GM12878 (cell line): ENCODE measurements around the gene CLASRP. TPM values are rescaled to one million over a fixed set of nuclear protein-coding genes. Genes with fewer than 3 reads are reported as not detected.
"Not testable (repeated sequence)": the region's sequence is repeated elsewhere in the genome, so short reads cannot be mapped to it uniquely, and the experiment has no call there.

Source experiments
- ATAC-seq: fragments of 200-7000 bp; cut with Tn5 transposase; 3 replicates; pipeline ENCODE4 v1.9.1; 2020; ENCODE audit warnings: mild to moderate bottlenecking, moderate library complexity
- BruUV-seq: library from RNA; stranded (reverse); fragments of 400-500 nt; replicated peaks from 2 replicates; lab custom pipeline; 2021; lab: Mats Ljungman, UMichigan
- CTCF ChIA-PET: fragments of 300-600 bp; sonication (Branson Sonifier 250); formaldehyde crosslinking; extraction: SDS; loops from one replicate; lab custom pipeline; 2021; ENCODE audit warnings: inconsistent platforms; lab: Yijun Ruan, JAX
- POLR2A ChIA-PET: fragments of 350-600 bp; formaldehyde crosslinking; extraction: SDS; loops from one replicate; lab custom pipeline; 2021; ENCODE audit warnings: inconsistent platforms; lab: Charles Lee
- RAD21 ChIA-PET: fragments of 300-600 bp; sonication (Branson Sonifier 250); formaldehyde crosslinking; loops from one replicate; lab custom pipeline; 2023; ENCODE audit warnings: antibody characterized with exemption; ENCODE audit not compliant: unreplicated experiment; lab: Charles Lee
- SMC1A ChIA-PET: fragments of 300-600 bp; sonication (Branson Sonifier 250); formaldehyde crosslinking; loops from one replicate; lab custom pipeline; 2023; ENCODE audit not compliant: unreplicated experiment, uncharacterized antibody; lab: Charles Lee
- DNase-seq: peaks from one replicate; pipeline ENCODE4 v3.0.0-alpha.2; 2011; ENCODE audit warnings: low read depth, low spot score
- FAIRE-seq: peaks from 3 replicates; lab custom pipeline; 2011; peaks lifted over from hg19 to GRCh38; lab: Jason Lieb, UNC
- H2AFZ ChIP-seq: 2 replicates; pipeline ENCODE4 v1.6.0; 2011; ENCODE audit warnings: low read depth, low read length, control low read depth; ENCODE audit not compliant: control insufficient read depth
- H3K27ac ChIP-seq: 2 replicates; pipeline ENCODE4 v1.5.1; 2011; ENCODE audit warnings: control low read depth; ENCODE audit not compliant: control insufficient read depth, insufficient read depth
- H3K27me3 ChIP-seq, 2 experiments: replicated peaks in 1 of 2; 2 replicates each; pipeline versions ENCODE4 v1.6.0 to v1.6.1; 2011; ENCODE audit warnings: low read length in 1 of 2; ENCODE audit not compliant: control insufficient read depth in 2 of 2, insufficient read depth in 2 of 2
- H3K36me3 ChIP-seq, 2 experiments: 2 replicates each; pipeline ENCODE4 v1.5.1; 2011; ENCODE audit warnings: low read length in 1 of 2; ENCODE audit not compliant: control insufficient read depth in 2 of 2, insufficient read depth in 2 of 2
- H3K4me1 ChIP-seq: 2 replicates; pipeline ENCODE4 v1.6.1; 2011; ENCODE audit warnings: mild to moderate bottlenecking, low read length, moderate library complexity, mixed read lengths; ENCODE audit not compliant: control insufficient read depth, insufficient read depth
- H3K4me2 ChIP-seq: 2 replicates; pipeline ENCODE4 v1.6.0; 2011; ENCODE audit warnings: control low read depth; ENCODE audit not compliant: control insufficient read depth, insufficient read depth
- H3K4me3 ChIP-seq: fragments of 200-600 bp; sonication (generic); 2 replicates; pipeline ENCODE4 v1.5.1; 2016
- H3K79me2 ChIP-seq: 2 replicates; pipeline ENCODE4 v1.6.0; 2011; ENCODE audit warnings: low read length; ENCODE audit not compliant: control insufficient read depth, insufficient read depth
- H3K9ac ChIP-seq: 2 replicates; pipeline ENCODE4 v1.8.0; 2011; ENCODE audit warnings: low read length, control low read depth, mixed read lengths; ENCODE audit not compliant: control insufficient read depth, insufficient read depth
- H3K9me3 ChIP-seq: replicated peaks from 3 replicates; pipeline ENCODE4 v1.5.1; 2011; ENCODE audit warnings: mild to moderate bottlenecking, low read length; ENCODE audit not compliant: control insufficient read depth, insufficient read depth
- H4K20me1 ChIP-seq: 2 replicates; pipeline ENCODE4 v1.6.0; 2011; ENCODE audit not compliant: control insufficient read depth, insufficient read depth
- CHD4 ChIP-seq: fragments of 200-600 bp; sonication (generic); IDR thresholded peaks from 2 replicates; pipeline ENCODE4 v1.6.1; 2016; ENCODE audit warnings: mild to moderate bottlenecking
- GATAD2B ChIP-seq: fragments of 450-650 bp; conservative IDR thresholded peaks from 2 replicates; pipeline ENCODE4 v1.6.1; 2017; ENCODE audit warnings: low read depth, mild to moderate bottlenecking, moderate library complexity
- NRF1 ChIP-seq: conservative IDR thresholded peaks from 2 replicates; pipeline ENCODE4 v1.6.1; 2011; ENCODE audit warnings: mild to moderate bottlenecking, low read depth, low read length, improper control_type of control experiment
- STAT1 ChIP-seq: fragments of 450-650 bp; conservative IDR thresholded peaks from 2 replicates; pipeline ENCODE4 v1.6.1; 2014; ENCODE audit warnings: antibody characterized with exemption, mild to moderate bottlenecking
- ZNF217 ChIP-seq: fragments of 450-650 bp; IDR thresholded peaks from 2 replicates; pipeline ENCODE4 v1.6.1; 2017; ENCODE audit warnings: antibody characterized with exemption, mild to moderate bottlenecking
- WGBS: methylation state at CpG from one replicate; pipeline ENCODE4 v1.1.6; 2016; ENCODE audit warnings: low lambda C conversion rate; ENCODE audit not compliant: insufficient replicate concordance, insufficient coverage; ENCODE audit errors: missing lambda C conversion rate; 5-methylcytosine and 5-hydroxymethylcytosine counted together
- in situ Hi-C: fragments of 300-500 bp; cut with MboI; formaldehyde crosslinking; loops from 9 replicates; pipeline ENCODE4 v1.14.3; 2018; ENCODE audit warnings: mixed read lengths
- intact Hi-C: fragments of 100-400 bp; cut with micrococcal nuclease; formaldehyde crosslinking; loops from one replicate; pipeline ENCODE4 v1.14.2; 2022; ENCODE audit not compliant: unreplicated experiment
- polyA plus RNA-seq, 11 experiments: library from polyadenylated mRNA; depleted of rRNA in 4 of 11; unstranded in 6 of 11; stranded (reverse) in 5 of 11; fragments of >200 nt; fragmentation: Nextera tagmentation in 4 of 11; fragmentation: Illumina TruSeq in 1 of 11; extraction: Ambion mirVana in 4 of 11; extraction: Trizol in 1 of 11; gene quantifications; 1 replicate in 1 of 11; 2 replicates in 10 of 11; pipeline versions ENCODE4 v1.2.1 to v1.2.3, GENCODE V29; 2011 to 2016; ENCODE audit warnings: inconsistent platforms in 2 of 11, missing spikeins in 2 of 11, low read depth in 1 of 11
- total RNA-seq, 4 experiments: library from RNA; depleted of rRNA in 3 of 4; stranded (reverse); fragments of >200 nt in 3 of 4; fragmentation: Illumina TruSeq in 1 of 4; extraction: Trizol in 1 of 4; gene quantifications; 2 replicates each; pipeline versions ENCODE4 v1.2.1 to v1.2.3, GENCODE V29; 2013 to 2021

The CLASRP gene
- total and polyA plus RNA-seq, 10 of the 15 experiments (the other 5 are each of a cell fraction or from before 2014, with no cell fraction given), result 0.68 to 75.8 (median 30.2) TPM

DNA sequence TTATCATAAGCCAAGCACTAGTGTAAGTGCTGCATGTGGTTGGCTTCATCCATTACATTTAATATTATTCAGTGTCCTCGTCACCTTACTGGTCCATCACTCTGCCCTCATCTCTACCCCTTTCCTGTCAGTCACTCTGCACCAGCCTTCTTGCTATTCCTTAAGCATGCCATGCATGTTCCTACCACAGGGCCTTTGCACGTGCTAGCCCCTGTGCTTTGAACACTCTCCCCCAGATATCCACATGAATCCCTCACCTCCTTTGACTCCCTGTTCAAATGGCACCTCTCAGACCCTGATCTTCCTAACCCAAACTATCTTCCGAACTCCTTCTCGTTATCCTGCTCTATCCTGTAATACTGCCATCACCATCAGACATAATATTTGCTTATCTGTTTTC lies 40.8 kb upstream of the CLASRP start (continued):
- TF ChIP-seq CHD4 (no peak), NRF1 (no peak), STAT1 (no peak), GATAD2B (no peak), ZNF217 (no peak)

DNA sequence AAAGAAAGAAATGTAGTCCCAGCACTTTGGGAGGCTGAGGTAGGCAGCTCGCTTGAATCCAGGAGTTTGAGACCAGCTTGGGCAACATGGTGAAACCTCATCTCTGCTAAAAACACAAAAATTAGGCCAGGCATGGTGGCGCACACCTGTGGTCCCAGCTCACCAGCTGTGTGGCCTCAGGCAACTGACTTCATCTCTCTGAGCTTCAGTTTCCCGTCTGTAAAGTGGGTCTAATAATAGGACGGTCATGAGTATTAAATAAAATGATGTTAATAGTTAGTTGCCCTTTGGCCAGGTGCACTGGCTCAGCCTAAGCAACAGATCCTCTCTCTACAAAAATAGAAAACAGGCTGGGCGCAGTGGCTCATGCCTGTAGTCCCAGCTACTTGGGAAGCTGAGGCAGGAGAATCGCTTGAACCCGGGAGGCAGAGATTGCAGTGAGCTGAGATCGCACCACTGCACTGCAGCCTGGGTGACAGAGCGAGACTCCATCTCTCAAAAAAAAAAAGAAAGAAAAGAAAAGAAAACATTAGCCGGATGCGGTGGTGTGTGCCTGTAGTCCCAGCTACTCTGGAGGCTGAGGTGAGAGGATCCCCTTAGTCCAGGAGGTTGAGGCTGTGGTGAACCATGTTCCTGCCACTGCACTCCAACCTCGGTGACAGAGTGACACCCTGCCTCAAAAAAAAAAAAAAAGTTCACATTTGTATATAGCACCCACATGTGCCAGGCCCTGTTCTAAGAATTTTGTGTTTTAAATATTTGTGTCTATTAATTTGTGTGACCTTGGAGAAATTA lies 39.5 kb upstream of the CLASRP start:
- intact Hi-C loops, BruUV-seq, DNase-seq, H3K9me3 ChIP-seq, H3K4me3 ChIP-seq, H3K27me3 ChIP-seq, H3K4me2 ChIP-seq, H3K36me3 ChIP-seq, H2AFZ ChIP-seq, H3K4me1 ChIP-seq, H3K27ac ChIP-seq, H3K9ac ChIP-seq, ATAC-seq, H4K20me1 ChIP-seq, in situ Hi-C loops, FAIRE-seq: not testable (repeated sequence)
- ChIA-PET POLR2A (interaction anchor here (0.7 to 3.6 kb wide), 5 partner anchors 10 to 693 kb away, joined by 3 to 24 read pairs (median 3); partner anchors contain the start of genes QPCTL, SNRPD2 and TRAPPC6A), SMC1A (interaction anchor here (0.8 to 1.9 kb wide), 4 partner anchors 11 to 48 kb away, joined by 3 to 9 read pairs (median 3); no protein-coding TSS in a partner anchor), CTCF (interaction anchor here (0.8 to 3.0 kb wide), 4 partner anchors 10 to 60 kb away, joined by 3 to 17 read pairs (median 8); no protein-coding TSS in a partner anchor), RAD21 (interaction anchor here (1.0 to 3.6 kb wide), 4 partner anchors 10 to 60 kb away, joined by 3 to 11 read pairs (median 4); no protein-coding TSS in a partner anchor)
- peaks cover 12% of the 10 kb centered on the region for H3K79me2 ChIP-seq
- 49% methylated on average over 12 of the region's 12 CpGs for WGBS
